ENCODE data around the gene EVC.
"Not testable (repeated sequence)": the region's sequence is repeated elsewhere in the genome, so short reads cannot be mapped to it uniquely, and the experiment has no call there.

Gene EVC

DNA sequence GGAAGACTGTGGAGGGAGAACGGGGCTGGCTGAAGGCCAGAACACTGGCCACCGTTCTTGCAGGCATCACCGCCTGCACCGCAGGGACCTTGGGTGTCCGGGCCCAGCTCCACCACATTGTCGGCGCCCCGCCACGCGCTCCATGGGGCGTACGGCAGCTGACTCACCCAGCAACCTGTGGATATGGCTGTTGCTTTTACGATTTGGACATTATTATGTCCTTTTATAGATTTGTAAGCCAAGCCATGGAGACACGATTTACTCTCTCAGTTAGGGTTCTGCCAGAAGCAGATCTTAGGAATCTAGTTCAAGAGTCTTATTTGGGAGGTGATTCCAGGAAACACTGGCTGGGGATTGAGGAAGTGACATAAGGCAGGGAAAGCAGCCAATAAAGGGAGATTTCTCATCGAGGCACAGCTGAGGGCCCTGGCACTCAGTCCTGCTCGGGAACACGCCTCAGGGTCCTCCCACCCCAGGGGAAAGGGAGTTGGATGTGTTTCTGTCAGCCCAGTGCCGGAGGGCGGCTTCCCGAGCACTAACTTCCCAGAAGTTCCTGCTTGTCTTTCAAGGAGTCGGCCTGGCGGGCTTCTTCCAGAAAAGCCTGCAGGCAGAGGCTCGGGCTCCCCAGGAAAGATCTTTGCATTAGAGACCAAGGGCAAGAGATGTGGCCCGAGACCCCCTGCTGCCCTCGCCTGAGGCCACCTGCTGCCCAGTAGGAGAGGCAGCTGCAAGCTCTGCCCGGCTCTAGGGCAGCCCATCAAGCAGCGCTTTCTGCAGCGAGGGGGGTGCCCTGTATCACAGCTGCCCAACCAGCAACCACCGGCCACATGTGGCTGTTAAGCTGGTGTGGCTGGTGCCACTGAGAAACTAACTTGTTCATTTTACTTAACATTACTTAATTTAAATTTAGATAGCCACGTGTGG lies 129.0 kb downstream of the EVC start:
- FAIRE-seq (no peak), DNase-seq (ENCODE audit: low spot score) (no peak)

- FAIRE-seq (no peak), DNase-seq (ENCODE audit: low spot score) (no peak)
Measured at GRCh38 chr4:5842456-5842855, 131.5 kb downstream of the EVC start.

GRCh38 chr4:5843573-5844530 lies 132.9 kb downstream of the EVC start:
- FAIRE-seq, result no peak
- DNase-seq (ENCODE audit: low spot score), result no peak

DNA sequence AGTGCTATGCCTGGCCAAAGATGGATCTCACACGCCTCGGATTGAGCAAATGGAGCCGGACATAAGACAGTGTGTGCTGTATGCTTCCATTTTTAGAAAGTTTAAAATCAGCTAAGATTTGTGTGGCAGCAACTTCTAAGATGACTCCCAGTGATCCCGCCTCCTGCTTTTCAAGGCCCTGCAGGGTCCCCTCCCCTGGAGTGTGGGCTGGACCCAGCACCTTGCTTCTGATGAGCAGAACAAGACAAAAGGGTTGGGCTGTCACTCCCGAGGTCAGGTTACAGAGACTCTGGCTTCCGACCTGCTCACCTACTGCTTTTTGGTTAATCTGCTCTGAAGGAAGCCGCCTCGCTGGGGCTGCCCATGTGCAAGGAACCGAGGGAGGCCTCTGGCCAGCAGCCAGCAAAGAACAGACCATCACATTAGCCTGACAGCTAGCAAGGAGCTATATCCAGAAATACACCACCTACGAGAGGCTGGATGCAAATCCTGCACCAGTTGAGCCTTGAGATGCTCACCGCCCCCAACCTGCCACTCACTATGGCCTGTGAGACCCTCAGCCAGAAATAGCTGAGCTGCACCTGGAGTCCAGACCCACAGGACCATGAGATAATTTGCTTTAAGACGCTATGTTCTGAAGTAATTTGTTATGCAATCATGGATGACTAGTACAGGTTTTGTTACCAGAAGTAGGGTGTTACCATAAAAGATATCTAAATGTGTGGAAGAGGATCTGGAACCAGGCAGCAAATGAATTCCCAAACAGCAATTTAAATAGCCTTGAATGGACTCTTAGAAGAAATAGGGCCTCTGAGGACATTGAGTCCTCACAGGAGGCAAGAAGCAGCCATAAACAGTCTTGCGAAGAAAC lies 134.3 kb downstream of the EVC start:
- DNase-seq (ENCODE audit: low spot score) (no peak), FAIRE-seq (no peak)

DNA sequence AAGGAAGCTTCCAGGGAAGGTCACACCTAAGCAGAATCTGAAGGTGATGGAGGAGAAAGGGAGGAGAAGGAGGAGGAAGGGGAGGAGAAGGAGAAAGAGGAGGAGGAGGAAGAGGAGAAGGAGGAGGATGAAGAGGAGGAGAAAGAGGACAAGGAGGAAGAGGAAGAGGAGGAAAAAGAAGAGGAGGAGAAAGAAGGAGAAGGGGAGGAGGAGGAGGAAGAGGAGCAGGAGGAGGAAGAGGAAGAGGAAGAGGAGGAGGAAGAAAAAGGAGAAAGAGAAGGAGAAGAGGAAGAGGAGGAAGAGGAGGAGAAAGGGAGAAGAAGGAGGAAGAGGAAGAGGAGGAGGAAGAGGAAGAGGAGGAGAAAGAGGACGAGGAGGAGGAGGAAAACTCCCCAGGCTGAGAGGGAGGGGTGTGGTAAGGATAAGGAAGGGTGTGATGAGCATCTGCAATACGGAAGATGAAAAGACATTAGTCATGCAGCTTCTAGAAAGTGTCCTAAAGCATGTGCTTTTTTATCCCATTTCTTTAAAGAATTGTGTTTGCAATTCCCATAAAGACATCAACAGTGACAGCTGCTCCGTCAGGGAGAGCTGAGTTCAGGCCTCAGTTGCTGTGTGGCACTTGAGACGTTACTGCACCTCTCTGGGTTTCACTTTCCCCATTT lies 140.8 kb downstream of the EVC start:
- FAIRE-seq (no peak), DNase-seq (ENCODE audit: low spot score) (no peak)

DNA sequence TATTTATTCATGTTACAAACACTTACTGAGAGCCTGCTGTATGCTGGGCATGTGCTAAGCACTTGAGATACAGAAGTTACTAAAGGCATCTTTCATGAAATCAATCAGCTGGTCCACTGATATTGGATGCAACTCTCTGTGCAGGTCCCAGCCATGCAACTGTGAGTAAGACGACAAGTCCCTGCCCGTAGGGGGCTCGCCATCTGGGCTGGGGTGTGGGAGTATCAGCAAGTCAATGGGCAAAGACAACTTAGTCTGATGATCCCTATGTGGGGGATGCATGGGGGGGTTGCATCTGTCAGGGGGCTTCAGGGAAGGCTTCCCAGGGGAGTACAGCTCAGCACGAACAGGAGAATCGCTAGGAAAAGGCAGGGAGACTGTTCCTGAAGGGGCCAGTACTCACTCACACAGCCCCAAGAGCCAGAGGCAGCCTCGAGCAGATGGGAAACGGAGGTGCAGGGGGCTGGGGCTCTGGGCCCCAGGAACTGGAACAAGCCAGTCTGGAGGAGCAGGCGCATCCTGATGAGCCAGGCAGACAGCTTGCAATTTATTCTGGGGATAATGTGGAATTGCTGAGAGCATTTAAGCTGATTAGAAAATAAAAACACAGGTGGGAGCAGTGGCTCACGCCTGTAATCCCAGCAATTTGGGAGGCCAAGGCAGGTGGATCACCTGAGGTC lies 141.7 kb downstream of the EVC start:
- FAIRE-seq, result no peak

DNA sequence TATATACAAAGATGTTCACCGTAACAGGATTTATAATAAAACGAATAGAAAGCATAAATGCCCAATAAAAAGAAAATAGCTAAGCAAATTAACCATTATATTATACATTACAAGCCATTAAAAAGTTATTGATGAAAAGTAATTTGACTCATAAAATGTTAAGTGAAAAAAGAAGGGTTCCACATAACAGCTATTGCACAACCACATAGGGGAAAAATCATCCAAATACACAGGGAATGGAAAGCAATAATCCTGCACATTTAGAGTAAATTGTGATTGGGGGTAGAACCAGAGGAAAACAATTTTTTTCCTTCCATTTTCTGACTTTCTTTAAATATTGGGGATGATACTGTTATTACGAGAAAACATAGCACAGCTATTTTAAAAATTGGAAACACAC lies 143.9 kb downstream of the EVC start:
- no peak for FAIRE-seq

More for the DNA sequence above, 141.7 kb downstream of the EVC start:
- DNase-seq (ENCODE audit: low spot score), result no peak

GRCh38 chr4:5856362-5856761 lies 145.4 kb downstream of the EVC start:
- peak; percentile 98 for FAIRE-seq
- DNase-seq (ENCODE audit: low spot score), result not testable (repeated sequence)

More for the DNA sequence above, 143.9 kb downstream of the EVC start:
- DNase-seq (ENCODE audit: low spot score), result no peak

GRCh38 chr4:5857199-5857598 lies 146.2 kb downstream of the EVC start:
- DNase-seq (ENCODE audit: low spot score) (no peak), FAIRE-seq (no peak)

GRCh38 chr4:5858020-5858769 lies 147.2 kb downstream of the EVC start:
- DNase-seq (ENCODE audit: low spot score) (no peak), FAIRE-seq (no peak)

- FAIRE-seq (no peak), DNase-seq (ENCODE audit: low spot score) (peak; percentile 80)
Measured at GRCh38 chr4:5863461-5864113, 152.6 kb downstream of the EVC start.

Data from urothelium cell line (cell line).